Thyroid gland (tissue), 4 donors: ENCODE measurements around the gene ALDH1L1. TPM values are rescaled to one million over a fixed set of nuclear protein-coding genes. Genes with fewer than 3 reads are reported as not detected.

ENCODE experiments used
- DNase-seq, 2 donors: peaks; one replicate each; pipeline ENCODE4 v3.0.0-alpha.2; 2019
- H3K27ac ChIP-seq, 3 donors: fragments of 200-600 bp; sonication (generic); 1 replicate in 2 of 3; 2 replicates in 1 of 3; pipeline ENCODE4 v1.5.1; 2016 to 2019; ENCODE audit warnings: mild to moderate bottlenecking in 1 of 3, moderate library complexity in 1 of 3
- H3K27me3 ChIP-seq: fragments of 200-600 bp; sonication (generic); one replicate; pipeline ENCODE4 v1.5.1; 2019
- H3K36me3 ChIP-seq, 2 donors: fragments of 200-600 bp; sonication (generic); one replicate each; pipeline ENCODE4 v1.5.1; 2016 to 2019
- H3K4me1 ChIP-seq, 2 donors: fragments of 200-600 bp; sonication (generic); one replicate each; pipeline ENCODE4 v1.5.1; 2017 to 2019
- H3K4me3 ChIP-seq, 3 donors: fragments of 200-600 bp; sonication (generic); replicated peaks in 1 of 3; 1 replicate in 2 of 3; 2 replicates in 1 of 3; pipeline ENCODE4 v1.5.1; 2016; ENCODE audit warnings: mild to moderate bottlenecking in 1 of 3
- H3K9me3 ChIP-seq: fragments of 200-600 bp; sonication (generic); one replicate; pipeline ENCODE4 v1.5.1; 2017
- CTCF ChIP-seq, 6 experiments: fragments of 200-600 bp in 3 of 6; fragments of 450-650 bp in 3 of 6; sonication (generic) in 3 of 6; IDR thresholded peaks; one replicate each; pipeline ENCODE4 v1.5.1; 2016 to 2019; ENCODE audit warnings: antibody characterized with exemption in 6 of 6, mild to moderate bottlenecking in 2 of 6, inconsistent platforms in 1 of 6, moderate library complexity in 1 of 6
- POLR2A ChIP-seq, 2 donors: fragments of 450-650 bp; IDR thresholded peaks; one replicate each; pipeline ENCODE4 v1.6.1; 2017; ENCODE audit warnings: antibody characterized with exemption in 2 of 2, mild to moderate bottlenecking in 2 of 2, moderate library complexity in 1 of 2
- WGBS, 2 donors: methylation state at CpG; one replicate each; pipeline ENCODE4 v1.1.5; 2017; 5-methylcytosine and 5-hydroxymethylcytosine counted together
- intact Hi-C: fragments of 100-400 bp; cut with DNase I; formaldehyde crosslinking; loops from one replicate; pipeline ENCODE4 v1.15.1; 2023
- total RNA-seq, 4 donors: library from RNA; depleted of rRNA; stranded (reverse); fragments of >200 nt; gene quantifications; one replicate each; pipeline ENCODE4 v1.2.3, GENCODE V29; 2016

The ALDH1L1 gene
- total RNA-seq, 4 donors from 2014 or later, result 2.1 to 12.1 (median 6.1) TPM

GRCh38 chr3:126085276-126085675 is 95.1 kb downstream of the ALDH1L1 start:
- no peak for TF ChIP-seq POLR2A (IDR thresholded peaks at IDR 0.05)
- Histone ChIP-seq H3K4me1 (peaks cover 6 to 12% of the 10 kb centered on the region in 2 donors), H3K27me3 (no peaks in the 10 kb centered on the region), H3K9me3 (no peaks in the 10 kb centered on the region), H3K4me3 (no peak overlapping the region), H3K27ac (no peak overlapping the region), H3K36me3 (no peaks in the 10 kb centered on the region)
- intact Hi-C loops, result no loop called here
- 96 to 98% methylated on average over 7 of the region's 7 CpGs for WGBS, 2 donors
- no peak for DNase-seq

GRCh38 chr3:126084768-126085180 is 95.6 kb downstream of the ALDH1L1 start:
- intact Hi-C loops, result no loop called here
- no peak overlapping the region for H3K4me3 ChIP-seq
- H3K9me3 ChIP-seq, result no peaks in the 10 kb centered on the region
- H3K36me3 ChIP-seq, result no peaks in the 10 kb centered on the region
- 56 to 63% methylated on average over 5 of the region's 5 CpGs for WGBS, 2 donors
- H3K27ac ChIP-seq, result peak overlapping the region in 2 of 3 donors; percentile 81 to 83
- peaks cover 6 to 12% of the 10 kb centered on the region in 2 donors for H3K4me1 ChIP-seq
- no peaks in the 10 kb centered on the region for H3K27me3 ChIP-seq
- DNase-seq, result no peak
- no peak for TF ChIP-seq CTCF (IDR thresholded peaks at IDR 0.05)
- TF ChIP-seq POLR2A (IDR thresholded peaks at IDR 0.05), result no peak

GRCh38 chr3:126083913-126084767 is 96.2 kb downstream of the ALDH1L1 start, which contains the start of gene SLC41A3:
Gene SLC41A3, minus strand, starts transcription at chr3:126084124. Its CDS starts 15,905 bp downstream, at chr3:126068219.
- no peaks in the 10 kb centered on the region for H3K27me3 ChIP-seq
- intact Hi-C loops, result no loop called here
- peak within 1 kb of the TSS; percentile 62 to 83 (median 81) for H3K27ac ChIP-seq
- TF ChIP-seq POLR2A (IDR thresholded peaks at IDR 0.05) (peak in 1 of 2 donors; percentile 86), CTCF (IDR thresholded peaks at IDR 0.05) (peak in 5 of 6 experiments; percentile 4 to 53 (median 25))
- H3K4me1 ChIP-seq, result peaks cover 6 to 12% of the 10 kb centered on the region in 2 donors
- WGBS, 2 donors, result 0% methylated on average over 11 to 18 of the region's 72 CpGs
- no peaks in the 10 kb centered on the region for H3K36me3 ChIP-seq
- no peaks in the 10 kb centered on the region for H3K9me3 ChIP-seq
- DNase-seq, result peak; percentile 91 to 93
- H3K4me3 ChIP-seq, result peak within 1 kb of the TSS; percentile 26 to 63 (median 41)

GRCh38 chr3:126083511-126083912 is 96.9 kb downstream of the ALDH1L1 start:
- no peaks in the 10 kb centered on the region for H3K27me3 ChIP-seq
- DNase-seq, result peak; percentile 50 to 54
- 1 to 2% methylated on average over 6 to 17 of the region's 30 CpGs for WGBS, 2 donors
- intact Hi-C loops, result no loop called here
- peaks cover 6 to 12% of the 10 kb centered on the region in 2 donors for H3K4me1 ChIP-seq
- TF ChIP-seq POLR2A (IDR thresholded peaks at IDR 0.05) (no peak), CTCF (IDR thresholded peaks at IDR 0.05) (no peak)
- no peaks in the 10 kb centered on the region for H3K36me3 ChIP-seq
- no peaks in the 10 kb centered on the region for H3K9me3 ChIP-seq
- peak overlapping the region; percentile 26 to 63 (median 41) for H3K4me3 ChIP-seq
- H3K27ac ChIP-seq, result peak overlapping the region; percentile 62 to 83 (median 81)

- H3K4me1 ChIP-seq, result peaks cover 6 to 12% of the 10 kb centered on the region in 2 donors
- no peaks in the 10 kb centered on the region for H3K9me3 ChIP-seq
- no peaks in the 10 kb centered on the region for H3K36me3 ChIP-seq
- DNase-seq, result no peak
- intact Hi-C loops, result no loop called here
- H3K4me3 ChIP-seq, result peak overlapping the region in 2 of 3 donors; percentile 26 to 63
- H3K27ac ChIP-seq, result peak overlapping the region; percentile 62 to 83 (median 81)
- 22 to 27% methylated on average over 3 of the region's 3 CpGs for WGBS, 2 donors
- H3K27me3 ChIP-seq, result no peaks in the 10 kb centered on the region
- TF ChIP-seq CTCF (IDR thresholded peaks at IDR 0.05), result no peak
- no peak for TF ChIP-seq POLR2A (IDR thresholded peaks at IDR 0.05)
These were observed 97.3 kb downstream of the ALDH1L1 start for GRCh38 chr3:126083138-126083445.
